ENCODE data around the gene FOXQ1. TPM values are rescaled to one million over a fixed set of nuclear protein-coding genes. Genes with fewer than 3 reads are reported as not detected.

The FOXQ1 gene
- total and polyA plus RNA-seq, 2 of the 13 experiments (the other 11 are each of a cell fraction or from before 2014, with no cell fraction given), result 35.2 to 39.8 TPM

DNA sequence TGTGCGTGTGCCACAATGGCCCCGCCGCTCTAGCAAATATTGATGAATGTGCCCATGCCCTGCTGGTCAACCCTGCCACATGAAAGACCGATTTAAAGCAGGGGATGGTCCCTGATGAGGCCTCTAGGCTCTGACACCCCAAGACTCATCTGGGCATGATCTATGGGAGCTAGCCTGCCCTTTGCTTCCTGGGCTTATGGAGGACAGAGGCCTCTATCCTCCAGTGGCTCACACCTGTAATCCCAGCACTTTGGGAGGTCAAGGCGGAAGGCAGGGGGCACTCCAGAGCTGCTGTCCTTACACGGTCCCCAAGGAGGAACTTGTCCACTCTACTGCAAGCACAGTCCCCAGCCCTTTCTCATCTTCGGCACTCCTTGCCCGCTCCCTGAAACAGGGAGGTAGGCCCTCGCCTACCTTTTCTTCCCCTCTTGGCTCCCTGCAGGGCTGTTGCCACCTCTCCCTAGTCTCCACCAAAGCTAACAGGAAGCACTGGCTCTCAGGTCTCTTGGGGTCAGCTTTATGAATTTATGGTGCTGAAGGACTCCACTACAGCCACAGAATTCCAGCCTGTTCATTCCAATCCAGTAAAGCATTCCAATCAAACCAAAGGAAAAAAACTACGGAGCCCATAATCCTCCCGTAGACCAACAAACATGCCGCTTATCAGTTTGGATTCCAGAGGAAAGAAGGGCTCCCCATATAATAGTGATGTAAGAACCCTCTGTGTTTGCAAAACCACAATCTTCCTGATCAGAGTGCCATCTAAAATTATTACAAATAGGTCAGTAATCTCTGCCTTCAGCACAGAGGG lies 48.7 kb upstream of the FOXQ1 start:
- intact Hi-C loops (cut with micrococcal nuclease; ENCODE audit: unreplicated experiment), result loop anchor here (1.0 kb wide), 4 partner anchors 35 to 350 kb away; no protein-coding TSS in a partner anchor
- no peaks in the 10 kb centered on the region for H3K27me3 ChIP-seq (ENCODE audit: control insufficient read depth in 1 of 2, insufficient read depth in 2 of 2, low read length in 2 of 2)
- BruUV-seq (replicated peaks), result TSS peak; percentile 30
- 39% methylated on average over 12 of the region's 12 CpGs for WGBS (ENCODE audit: low lambda C conversion rate)
- no peaks in the 10 kb centered on the region for H3K36me3 ChIP-seq (replicated peaks in 1 of 2; ENCODE audit: control insufficient read depth in 1 of 2, insufficient read depth in 2 of 2, low read length in 2 of 2)
- FAIRE-seq (peak; percentile 70), ATAC-seq (peak; percentile 57), DNase-seq (ENCODE audit: low spot score) (peak; percentile 99)
- H3K9ac ChIP-seq (ENCODE audit: insufficient read depth, low read depth, low read length), result peak overlapping the region; percentile 82
- H3K9me3 ChIP-seq (ENCODE audit: low read length), result no peaks in the 10 kb centered on the region
- no peaks in the 10 kb centered on the region for H3K79me2 ChIP-seq (ENCODE audit: insufficient read depth, low read length)
- POLR2A ChIA-PET, result interaction anchor here (0.7 to 10.7 kb wide), 19 partner anchors 9 to 427 kb away, joined by 3 to 900 read pairs (median 4); partner anchors contain the start of gene FOXQ1
- H4K20me1 ChIP-seq (ENCODE audit: insufficient read depth, low read length), result no peaks in the 10 kb centered on the region
- H3K4me3 ChIP-seq (replicated peaks in 1 of 3; ENCODE audit: insufficient read depth in 1 of 3, low read depth in 2 of 3, low read length in 3 of 3), result peak overlapping the region; percentile 14 to 53 (median 14); a peak in 5 of 6 replicates
- H3K4me2 ChIP-seq (ENCODE audit: low read depth, low read length), result peak overlapping the region; percentile 79
- peak overlapping the region; percentile 95 for H3K27ac ChIP-seq (ENCODE audit: extremely low read length, insufficient read depth, low read length)
- H3K4me1 ChIP-seq (ENCODE audit: insufficient read depth, low read length), result peaks cover 67% of the 10 kb centered on the region
- peak overlapping the region; percentile 1 for H2AFZ ChIP-seq (ENCODE audit: low read length)
- CTCF ChIA-PET (ENCODE audit: low intra/inter-chr PET ratio, low total read pairs), result interaction anchor here (0.9 to 3.6 kb wide), 4 partner anchors 50 to 118 kb away, joined by 3 to 15 read pairs (median 7); partner anchors contain the start of gene FOXQ1
- in situ Hi-C loops (cut with HindIII; ENCODE audit: extremely low pct_ligation_motif_present, low pct_unique_long_range_greater_than_20kb), result loop anchor here (5.0 kb wide), 1 partner anchor 36 kb away; no protein-coding TSS in a partner anchor
- TF ChIP-seq ZNF143 (CRISPR knock-in tag; IDR thresholded peaks at IDR 0.05) (peak; percentile 72), SMAD3 (CRISPR knock-in tag; IDR thresholded peaks at IDR 0.05) (no peak), FOXJ3 (CRISPR knock-in tag; IDR thresholded peaks at IDR 0.05; ENCODE audit: borderline replicate concordance) (no peak), ZNF556 (CRISPR knock-in tag; IDR thresholded peaks at IDR 0.05; ENCODE audit: borderline replicate concordance) (no peak), REXO4 (CRISPR knock-in tag; IDR thresholded peaks at IDR 0.05; ENCODE audit: borderline replicate concordance) (no peak), TOPORS (CRISPR knock-in tag; IDR thresholded peaks at IDR 0.05) (no peak; the same call in 1 of the 2 replicates), SRSF1 (optimal IDR thresholded peaks at IDR 0.05; ENCODE audit: low read depth, low read length) (no peak), ZNF207 (IDR thresholded peaks at IDR 0.05; ENCODE audit: borderline replicate concordance) (no peak), ZNF562 (CRISPR knock-in tag; IDR thresholded peaks at IDR 0.05; ENCODE audit: borderline replicate concordance) (no peak), ZNF660 (CRISPR knock-in tag; IDR thresholded peaks at IDR 0.05; ENCODE audit: borderline replicate concordance, low read depth) (no peak), SIN3B (IDR thresholded peaks at IDR 0.05; ENCODE audit: low read length) (no peak), EZH2 (conservative IDR thresholded peaks at IDR 0.05; ENCODE audit: low read depth, low read length) (no peak)
- TF ChIP-seq, protein P1, sequence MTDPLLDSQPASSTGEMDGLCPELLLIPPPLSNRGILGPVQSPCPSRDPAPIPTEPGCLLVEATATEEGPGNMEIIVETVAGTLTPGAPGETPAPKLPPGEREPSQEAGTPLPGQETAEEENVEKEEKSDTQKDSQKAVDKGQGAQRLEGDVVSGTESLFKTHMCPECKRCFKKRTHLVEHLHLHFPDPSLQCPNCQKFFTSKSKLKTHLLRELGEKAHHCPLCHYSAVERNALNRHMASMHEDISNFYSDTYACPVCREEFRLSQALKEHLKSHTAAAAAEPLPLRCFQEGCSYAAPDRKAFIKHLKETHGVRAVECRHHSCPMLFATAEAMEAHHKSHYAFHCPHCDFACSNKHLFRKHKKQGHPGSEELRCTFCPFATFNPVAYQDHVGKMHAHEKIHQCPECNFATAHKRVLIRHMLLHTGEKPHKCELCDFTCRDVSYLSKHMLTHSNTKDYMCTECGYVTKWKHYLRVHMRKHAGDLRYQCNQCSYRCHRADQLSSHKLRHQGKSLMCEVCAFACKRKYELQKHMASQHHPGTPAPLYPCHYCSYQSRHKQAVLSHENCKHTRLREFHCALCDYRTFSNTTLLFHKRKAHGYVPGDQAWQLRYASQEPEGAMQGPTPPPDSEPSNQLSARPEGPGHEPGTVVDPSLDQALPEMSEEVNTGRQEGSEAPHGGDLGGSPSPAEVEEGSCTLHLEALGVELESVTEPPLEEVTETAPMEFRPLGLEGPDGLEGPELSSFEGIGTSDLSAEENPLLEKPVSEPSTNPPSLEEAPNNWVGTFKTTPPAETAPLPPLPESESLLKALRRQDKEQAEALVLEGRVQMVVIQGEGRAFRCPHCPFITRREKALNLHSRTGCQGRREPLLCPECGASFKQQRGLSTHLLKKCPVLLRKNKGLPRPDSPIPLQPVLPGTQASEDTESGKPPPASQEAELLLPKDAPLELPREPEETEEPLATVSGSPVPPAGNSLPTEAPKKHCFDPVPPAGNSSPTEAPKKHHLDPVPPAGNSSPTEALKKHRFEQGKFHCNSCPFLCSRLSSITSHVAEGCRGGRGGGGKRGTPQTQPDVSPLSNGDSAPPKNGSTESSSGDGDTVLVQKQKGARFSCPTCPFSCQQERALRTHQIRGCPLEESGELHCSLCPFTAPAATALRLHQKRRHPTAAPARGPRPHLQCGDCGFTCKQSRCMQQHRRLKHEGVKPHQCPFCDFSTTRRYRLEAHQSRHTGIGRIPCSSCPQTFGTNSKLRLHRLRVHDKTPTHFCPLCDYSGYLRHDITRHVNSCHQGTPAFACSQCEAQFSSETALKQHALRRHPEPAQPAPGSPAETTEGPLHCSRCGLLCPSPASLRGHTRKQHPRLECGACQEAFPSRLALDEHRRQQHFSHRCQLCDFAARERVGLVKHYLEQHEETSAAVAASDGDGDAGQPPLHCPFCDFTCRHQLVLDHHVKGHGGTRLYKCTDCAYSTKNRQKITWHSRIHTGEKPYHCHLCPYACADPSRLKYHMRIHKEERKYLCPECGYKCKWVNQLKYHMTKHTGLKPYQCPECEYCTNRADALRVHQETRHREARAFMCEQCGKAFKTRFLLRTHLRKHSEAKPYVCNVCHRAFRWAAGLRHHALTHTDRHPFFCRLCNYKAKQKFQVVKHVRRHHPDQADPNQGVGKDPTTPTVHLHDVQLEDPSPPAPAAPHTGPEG (CRISPR knock-in tag; IDR thresholded peaks at IDR 0.05), result 0 out of 2 replicates have a peak, but pooled peaks have one; percentile 11
- TF ChIP-seq, protein P2, sequence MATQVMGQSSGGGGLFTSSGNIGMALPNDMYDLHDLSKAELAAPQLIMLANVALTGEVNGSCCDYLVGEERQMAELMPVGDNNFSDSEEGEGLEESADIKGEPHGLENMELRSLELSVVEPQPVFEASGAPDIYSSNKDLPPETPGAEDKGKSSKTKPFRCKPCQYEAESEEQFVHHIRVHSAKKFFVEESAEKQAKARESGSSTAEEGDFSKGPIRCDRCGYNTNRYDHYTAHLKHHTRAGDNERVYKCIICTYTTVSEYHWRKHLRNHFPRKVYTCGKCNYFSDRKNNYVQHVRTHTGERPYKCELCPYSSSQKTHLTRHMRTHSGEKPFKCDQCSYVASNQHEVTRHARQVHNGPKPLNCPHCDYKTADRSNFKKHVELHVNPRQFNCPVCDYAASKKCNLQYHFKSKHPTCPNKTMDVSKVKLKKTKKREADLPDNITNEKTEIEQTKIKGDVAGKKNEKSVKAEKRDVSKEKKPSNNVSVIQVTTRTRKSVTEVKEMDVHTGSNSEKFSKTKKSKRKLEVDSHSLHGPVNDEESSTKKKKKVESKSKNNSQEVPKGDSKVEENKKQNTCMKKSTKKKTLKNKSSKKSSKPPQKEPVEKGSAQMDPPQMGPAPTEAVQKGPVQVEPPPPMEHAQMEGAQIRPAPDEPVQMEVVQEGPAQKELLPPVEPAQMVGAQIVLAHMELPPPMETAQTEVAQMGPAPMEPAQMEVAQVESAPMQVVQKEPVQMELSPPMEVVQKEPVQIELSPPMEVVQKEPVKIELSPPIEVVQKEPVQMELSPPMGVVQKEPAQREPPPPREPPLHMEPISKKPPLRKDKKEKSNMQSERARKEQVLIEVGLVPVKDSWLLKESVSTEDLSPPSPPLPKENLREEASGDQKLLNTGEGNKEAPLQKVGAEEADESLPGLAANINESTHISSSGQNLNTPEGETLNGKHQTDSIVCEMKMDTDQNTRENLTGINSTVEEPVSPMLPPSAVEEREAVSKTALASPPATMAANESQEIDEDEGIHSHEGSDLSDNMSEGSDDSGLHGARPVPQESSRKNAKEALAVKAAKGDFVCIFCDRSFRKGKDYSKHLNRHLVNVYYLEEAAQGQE (IDR thresholded peaks at IDR 0.05; ENCODE audit: borderline replicate concordance in 1 of 2, low read depth in 1 of 2, low read length in 2 of 2), result no peak; a peak in 1 of 4 replicates
